HUES6 (cell line): ENCODE results near the gene EFNB2.

ENCODE experiments used
- H3K27ac ChIP-seq: 2 replicates; pipeline ENCODE4 v1.7.0; 2013; ENCODE audit warnings: low read depth, mild to moderate bottlenecking, low read length, inconsistent platforms
- H3K27me3 ChIP-seq: 2 replicates; pipeline ENCODE4 v1.6.1; 2013; ENCODE audit warnings: low read length; ENCODE audit not compliant: control insufficient read depth, insufficient read depth
- H3K36me3 ChIP-seq: 2 replicates; pipeline ENCODE4 v1.6.1; 2013; ENCODE audit warnings: low read length; ENCODE audit not compliant: control insufficient read depth, insufficient read depth
- H3K4me1 ChIP-seq: 2 replicates; pipeline ENCODE4 v1.6.1; 2013; ENCODE audit warnings: low read length; ENCODE audit not compliant: control insufficient read depth, insufficient read depth
- H3K4me3 ChIP-seq: 2 replicates; pipeline ENCODE4 v1.5.1; 2013; ENCODE audit warnings: low read depth, low read length
- H3K9ac ChIP-seq: one replicate; pipeline ENCODE4 v1.6.1; 2013; ENCODE audit warnings: mild to moderate bottlenecking, low read length
- H3K9me3 ChIP-seq: 2 replicates; pipeline ENCODE4 v1.6.1; 2013; ENCODE audit warnings: low read depth, low read length; ENCODE audit not compliant: control insufficient read depth, insufficient read depth

EFNB2 gene

GRCh38 chr13:106522898-106523525 is 12.4 kb downstream of the EFNB2 start:
- Histone ChIP-seq H3K27ac (no peak overlapping the region), H3K27me3 (no peaks in the 10 kb centered on the region), H3K4me1 (peaks cover 65% of the 10 kb centered on the region), H3K9ac (no peak overlapping the region), H3K9me3 (no peaks in the 10 kb centered on the region), H3K4me3 (no peak overlapping the region), H3K36me3 (no peaks in the 10 kb centered on the region)

GRCh38 chr13:106522112-106522705 is 13.3 kb downstream of the EFNB2 start:
- H3K4me3 ChIP-seq: no peak overlapping the region
- H3K27ac ChIP-seq: no peak overlapping the region
- peaks cover 62% of the 10 kb centered on the region for H3K4me1 ChIP-seq
- H3K27me3 ChIP-seq: no peaks in the 10 kb centered on the region
- H3K9ac ChIP-seq: no peak overlapping the region
- H3K36me3 ChIP-seq: no peaks in the 10 kb centered on the region
- no peaks in the 10 kb centered on the region for H3K9me3 ChIP-seq

GRCh38 chr13:106521095-106521799 is 14.2 kb downstream of the EFNB2 start:
- H3K27me3 ChIP-seq: no peaks in the 10 kb centered on the region
- peaks cover 58% of the 10 kb centered on the region for H3K4me1 ChIP-seq
- H3K27ac ChIP-seq: no peak overlapping the region
- H3K4me3 ChIP-seq: no peak overlapping the region
- H3K36me3 ChIP-seq: no peaks in the 10 kb centered on the region
- H3K9ac ChIP-seq: no peak overlapping the region
- no peaks in the 10 kb centered on the region for H3K9me3 ChIP-seq

GRCh38 chr13:106520251-106521054 is 15.0 kb downstream of the EFNB2 start:
- Histone ChIP-seq H3K4me3 (no peak overlapping the region), H3K4me1 (peaks cover 54% of the 10 kb centered on the region), H3K9me3 (no peaks in the 10 kb centered on the region), H3K27ac (no peak overlapping the region), H3K36me3 (no peaks in the 10 kb centered on the region), H3K27me3 (no peaks in the 10 kb centered on the region), H3K9ac (no peak overlapping the region)

GRCh38 chr13:106518512-106518911 is 16.9 kb downstream of the EFNB2 start:
- H3K27me3 ChIP-seq: no peaks in the 10 kb centered on the region
- H3K36me3 ChIP-seq: no peaks in the 10 kb centered on the region
- H3K9me3 ChIP-seq: no peaks in the 10 kb centered on the region
- no peak overlapping the region for H3K4me3 ChIP-seq
- peaks cover 67% of the 10 kb centered on the region for H3K4me1 ChIP-seq
- no peak overlapping the region for H3K27ac ChIP-seq
- H3K9ac ChIP-seq: no peak overlapping the region

DNA sequence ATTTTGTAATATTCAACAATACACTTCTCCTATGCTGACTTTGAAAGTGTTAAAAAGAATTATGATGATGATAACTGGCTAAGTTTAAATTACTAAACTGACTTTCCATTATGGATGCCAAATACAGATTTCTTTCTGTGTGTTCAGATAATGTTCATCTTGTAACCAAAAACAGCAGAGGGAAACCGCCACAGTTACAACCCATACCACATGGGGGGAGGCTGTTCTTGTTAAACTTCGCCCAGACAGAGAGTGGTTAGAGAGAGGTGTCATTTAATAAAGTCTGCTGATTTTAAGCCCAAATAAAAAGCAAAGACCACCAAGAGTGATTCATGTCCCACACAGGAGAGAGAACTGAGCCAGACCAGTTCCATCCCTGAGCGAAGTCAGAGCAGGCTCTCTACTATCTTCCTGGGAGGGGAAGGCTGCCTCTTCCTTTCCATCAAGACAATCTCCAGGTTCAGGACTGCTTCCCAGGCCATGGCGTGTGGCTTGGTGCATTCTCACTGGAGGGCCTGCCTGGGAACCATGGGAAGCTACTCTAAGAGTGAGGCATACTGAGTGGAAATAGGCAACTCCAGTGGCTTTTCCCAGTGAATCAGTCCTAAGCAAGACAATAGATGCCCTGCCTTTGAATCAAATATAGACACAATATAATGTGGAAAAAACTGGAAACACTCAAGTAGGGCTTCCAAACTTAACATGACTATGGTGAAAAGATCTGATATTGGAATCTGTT is 18.2 kb downstream of the EFNB2 start:
- Histone ChIP-seq H3K36me3 (no peaks in the 10 kb centered on the region), H3K27me3 (no peaks in the 10 kb centered on the region), H3K4me1 (peaks cover 64% of the 10 kb centered on the region)

DNA sequence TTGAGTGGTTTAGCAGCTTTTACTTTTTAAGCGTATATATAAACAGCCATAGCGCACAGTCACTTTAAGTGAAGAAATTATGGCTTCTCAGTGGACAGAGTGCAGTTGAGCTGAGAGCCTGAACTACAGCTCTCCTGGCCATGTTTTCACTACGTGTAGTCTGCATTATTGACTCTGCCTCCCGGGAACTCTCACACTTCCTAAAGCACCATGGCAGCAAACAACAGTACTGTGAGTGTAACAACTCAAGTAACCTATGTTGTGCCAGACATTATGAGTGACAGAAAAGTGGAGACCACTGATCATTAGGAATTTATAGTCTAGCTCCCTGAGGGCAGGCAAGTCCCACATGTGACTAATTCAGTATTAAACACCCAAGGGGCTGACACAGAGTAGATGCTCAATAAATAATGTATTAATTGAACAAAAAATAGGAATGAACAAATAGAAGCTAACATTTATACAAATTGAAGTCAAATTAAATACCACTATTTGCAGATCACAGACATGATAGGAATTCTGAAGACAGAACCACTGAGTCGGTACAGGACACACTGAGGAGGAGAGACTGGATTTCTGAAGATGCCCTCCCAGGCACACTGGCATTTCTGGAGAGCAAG is 19.7 kb downstream of the EFNB2 start:
- Histone ChIP-seq H3K9me3 (no peaks in the 10 kb centered on the region), H3K36me3 (peaks cover 10% of the 10 kb centered on the region; the same call in 1 of the 2 replicates), H3K27me3 (no peaks in the 10 kb centered on the region), H3K9ac (no peak overlapping the region), H3K4me3 (no peak overlapping the region), H3K27ac (no peak overlapping the region), H3K4me1 (peaks cover 49% of the 10 kb centered on the region)

More for the DNA sequence above, 18.2 kb downstream of the EFNB2 start:
- no peak overlapping the region for H3K27ac ChIP-seq
- no peaks in the 10 kb centered on the region for H3K9me3 ChIP-seq
- H3K9ac ChIP-seq: no peak overlapping the region
- H3K4me3 ChIP-seq: no peak overlapping the region

GRCh38 chr13:106514928-106515634 is 20.4 kb downstream of the EFNB2 start:
- H3K27me3 ChIP-seq: no peaks in the 10 kb centered on the region
- H3K9ac ChIP-seq: no peak overlapping the region
- no peak overlapping the region for H3K27ac ChIP-seq
- H3K9me3 ChIP-seq: no peaks in the 10 kb centered on the region
- peaks cover 43% of the 10 kb centered on the region for H3K4me1 ChIP-seq
- H3K36me3 ChIP-seq: peaks cover 15% of the 10 kb centered on the region; the same call in 1 of the 2 replicates
- H3K4me3 ChIP-seq: no peak overlapping the region

GRCh38 chr13:106513025-106513983 is 22.2 kb downstream of the EFNB2 start:
- Histone ChIP-seq H3K9me3 (no peaks in the 10 kb centered on the region), H3K36me3 (peaks cover 15% of the 10 kb centered on the region; the same call in 1 of the 2 replicates), H3K27ac (0 out of 2 replicates have a peak overlapping the region, but pooled peaks have one; percentile 5), H3K4me1 (peaks cover 51% of the 10 kb centered on the region), H3K9ac (no peak overlapping the region), H3K4me3 (no peak overlapping the region), H3K27me3 (no peaks in the 10 kb centered on the region)
